GM21723 (cell line): ENCODE data around the gene SOBP.

Experiments used
- ATAC-seq: cut with Tn5 transposase; IDR thresholded peaks from one replicate; pipeline ENCODE4 v1.9.1; 2021; ENCODE audit warnings: mild to moderate bottlenecking, moderate library complexity; ENCODE audit not compliant: unreplicated experiment

Gene SOBP

GRCh38 chr6:107674995-107675738, 185.2 kb downstream of the SOBP start:
- peak; percentile 90 for ATAC-seq

DNA sequence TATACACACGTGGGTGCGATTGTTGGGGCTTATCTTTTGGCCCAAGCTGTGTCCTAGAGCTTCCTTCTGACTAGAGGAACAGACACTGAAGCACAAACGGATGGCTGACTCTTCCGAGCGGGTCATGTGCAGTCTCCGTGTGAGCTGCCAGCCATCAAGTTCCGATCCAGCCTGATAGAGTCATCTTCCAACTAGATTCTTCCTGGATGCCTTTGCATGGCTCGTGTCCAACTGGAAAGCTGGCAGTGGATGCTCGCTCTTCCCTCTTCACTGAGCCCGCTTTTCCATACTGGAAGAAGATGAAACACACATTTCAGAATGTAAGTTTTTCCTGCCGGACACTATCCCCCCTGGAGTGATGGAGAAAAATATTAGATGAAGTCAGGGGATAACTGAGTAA, 186.1 kb downstream of the SOBP start:
- no peak for ATAC-seq

- no peak for ATAC-seq
Measured at GRCh38 chr6:107677399-107677798, 187.5 kb downstream of the SOBP start.

DNA sequence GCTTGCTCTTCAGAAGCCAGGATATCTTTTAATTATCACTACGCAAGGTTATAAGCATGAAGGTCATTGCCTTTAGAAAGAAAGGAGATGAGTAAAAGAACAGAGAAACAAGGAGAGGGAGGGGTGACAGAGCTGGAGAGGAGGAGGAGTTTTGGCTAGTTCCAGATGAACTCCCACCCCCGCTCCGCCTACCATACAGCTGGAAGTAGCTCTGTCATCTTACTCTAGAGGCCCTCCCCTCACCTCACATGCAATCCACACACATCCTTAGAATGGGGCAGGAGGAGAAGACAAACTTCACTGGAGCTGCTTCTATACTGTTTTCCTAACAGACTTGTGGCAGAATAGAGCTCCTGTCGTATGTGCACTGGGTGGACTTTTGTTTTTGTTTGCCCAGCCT, 189.5 kb downstream of the SOBP start:
- ATAC-seq = no peak

GRCh38 chr6:107682721-107683120, 192.8 kb downstream of the SOBP start:
- ATAC-seq = no peak

DNA sequence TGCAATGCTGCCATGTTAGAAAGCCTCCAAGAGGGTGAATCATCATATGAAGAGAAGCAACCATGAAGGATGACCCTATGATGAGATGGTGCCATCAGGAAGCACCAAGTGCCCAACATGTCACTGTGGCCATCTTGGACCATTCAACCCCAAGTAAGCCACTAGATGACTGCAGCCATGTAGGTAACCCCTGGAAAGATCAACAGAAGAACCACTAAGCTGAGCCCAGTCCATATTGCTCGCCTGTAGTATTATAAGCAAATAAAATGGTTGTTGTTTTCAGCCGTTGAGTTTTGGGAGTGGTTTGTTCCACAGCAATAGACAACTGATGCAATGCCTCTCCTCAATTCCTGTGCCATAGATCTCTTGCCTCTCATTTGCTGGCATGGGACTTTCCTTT, 193.3 kb downstream of the SOBP start:
- no peak for ATAC-seq

- ATAC-seq = no peak
Measured at GRCh38 chr6:107684996-107685395, 195.1 kb downstream of the SOBP start.

- no peak for ATAC-seq
Measured at GRCh38 chr6:107689190-107689589, 199.3 kb downstream of the SOBP start.

DNA sequence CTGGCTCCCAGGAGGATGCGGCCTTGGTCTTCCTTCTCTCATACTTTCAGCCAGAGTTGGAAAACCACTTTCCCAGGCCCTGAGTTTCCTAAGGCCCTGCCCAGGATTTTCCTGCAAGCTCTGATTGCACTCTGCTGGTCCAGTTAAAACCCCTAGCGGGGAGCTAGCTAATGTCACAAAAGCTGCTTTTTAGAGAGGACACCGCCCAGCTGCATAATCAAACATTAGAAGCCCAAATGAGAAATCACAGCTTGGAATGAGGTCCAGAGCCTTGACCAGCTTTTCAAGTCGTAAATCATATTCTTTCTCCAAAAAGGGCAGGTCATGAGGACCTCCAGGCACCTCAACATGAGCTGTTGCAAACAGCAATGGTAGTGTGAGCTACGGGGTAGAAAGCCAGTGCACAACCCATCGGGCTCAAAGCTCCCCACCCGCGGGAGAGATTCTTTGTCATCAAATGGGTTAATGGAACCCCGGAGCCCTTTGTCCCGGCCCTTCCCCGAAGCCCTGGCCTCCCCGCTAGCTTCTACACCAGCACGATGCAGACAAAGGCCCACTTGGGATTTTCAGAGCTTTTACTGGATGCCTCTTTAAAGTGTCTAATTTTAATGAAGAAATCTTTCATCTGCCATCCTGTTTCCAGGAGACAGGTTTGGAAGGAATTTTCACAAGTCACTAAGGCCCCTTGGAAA, 200.2 kb downstream of the SOBP start:
- ATAC-seq = no peak

DNA sequence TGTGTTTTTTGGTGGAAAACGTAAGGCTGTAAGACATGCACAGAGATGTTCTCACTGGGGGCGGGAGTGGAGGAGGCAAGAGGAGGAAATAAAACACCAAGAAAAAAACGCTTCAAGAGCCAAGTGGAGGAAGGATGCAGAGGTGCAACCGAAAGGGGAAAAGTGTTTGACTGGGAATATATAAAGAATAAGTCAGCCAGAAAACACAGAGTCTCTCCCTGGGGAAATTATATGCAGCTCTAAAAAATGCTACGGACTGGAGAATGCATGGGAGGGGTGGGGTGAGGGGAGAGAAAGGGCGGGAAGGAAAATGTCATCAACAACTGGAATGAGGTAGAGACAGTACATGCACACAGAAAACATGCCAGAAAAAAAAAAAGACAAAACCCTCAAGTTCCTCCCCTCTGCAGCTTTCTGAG, 200.7 kb downstream of the SOBP start:
- ATAC-seq = no peak

GRCh38 chr6:107691062-107691751, 201.3 kb downstream of the SOBP start:
- no peak for ATAC-seq

DNA sequence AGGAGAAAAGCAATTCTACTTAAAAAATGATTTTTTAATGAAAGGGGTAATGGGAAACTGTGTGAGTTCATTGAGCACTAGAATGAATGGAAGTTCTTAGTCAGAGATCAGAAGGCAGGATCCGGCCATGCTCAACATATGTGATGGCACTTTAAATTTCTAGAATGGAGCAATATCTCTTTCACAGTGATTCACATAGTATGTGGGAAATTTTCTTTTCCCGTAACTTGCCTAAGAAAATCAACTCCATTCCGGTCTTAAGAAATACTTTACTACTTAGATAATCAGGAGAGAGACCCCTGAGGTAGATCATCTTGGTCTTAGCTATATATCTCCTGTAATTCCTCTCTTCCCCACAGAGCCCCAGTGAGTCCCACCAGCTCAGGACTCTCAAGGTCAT, 202.4 kb downstream of the SOBP start:
- no peak for ATAC-seq

GRCh38 chr6:107695061-107695720, 205.3 kb downstream of the SOBP start:
- ATAC-seq = no peak

DNA sequence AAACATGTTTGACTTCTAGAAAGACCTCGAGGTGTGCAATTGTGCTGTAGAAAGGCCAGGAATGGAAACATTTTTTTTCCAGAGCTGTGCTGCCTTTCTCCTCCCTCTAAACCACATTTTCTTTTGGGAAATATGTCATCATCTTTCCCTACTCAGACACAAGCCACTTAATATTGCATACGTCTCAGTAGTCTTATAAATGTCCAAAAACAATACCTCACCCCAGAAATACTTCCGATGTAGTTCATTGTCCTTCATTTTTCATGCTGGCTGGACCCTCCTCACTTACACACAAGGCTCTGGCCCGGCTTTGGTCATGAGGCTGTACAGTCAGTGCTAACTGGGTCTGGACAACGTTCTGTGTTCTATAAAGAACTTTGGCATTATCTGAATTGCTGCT, 207.8 kb downstream of the SOBP start:
- no peak for ATAC-seq

DNA sequence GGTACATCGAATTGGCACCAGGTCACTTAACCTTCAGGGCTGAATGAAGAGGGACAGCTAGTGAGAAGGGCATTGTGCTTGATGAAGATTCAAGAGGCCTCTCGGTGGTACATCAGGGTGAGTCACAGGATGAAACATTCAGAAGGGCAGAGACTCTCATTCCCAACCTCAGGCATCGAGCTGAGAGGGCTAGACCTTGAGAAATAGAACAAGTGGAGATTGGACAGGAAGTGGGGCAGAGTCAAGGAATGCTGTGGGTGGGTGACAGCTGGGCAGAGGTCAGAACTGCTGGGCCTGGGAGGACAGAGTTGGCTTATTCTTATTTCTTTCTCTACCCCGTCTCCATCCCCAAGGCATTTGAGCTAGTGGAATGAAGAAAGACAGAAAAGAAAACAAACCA, 208.2 kb downstream of the SOBP start:
- no peak for ATAC-seq

- ATAC-seq = no peak
Measured at GRCh38 chr6:107699254-107699653, 209.3 kb downstream of the SOBP start.

- no peak for ATAC-seq
Measured at GRCh38 chr6:107699697-107700325, 209.9 kb downstream of the SOBP start.

DNA sequence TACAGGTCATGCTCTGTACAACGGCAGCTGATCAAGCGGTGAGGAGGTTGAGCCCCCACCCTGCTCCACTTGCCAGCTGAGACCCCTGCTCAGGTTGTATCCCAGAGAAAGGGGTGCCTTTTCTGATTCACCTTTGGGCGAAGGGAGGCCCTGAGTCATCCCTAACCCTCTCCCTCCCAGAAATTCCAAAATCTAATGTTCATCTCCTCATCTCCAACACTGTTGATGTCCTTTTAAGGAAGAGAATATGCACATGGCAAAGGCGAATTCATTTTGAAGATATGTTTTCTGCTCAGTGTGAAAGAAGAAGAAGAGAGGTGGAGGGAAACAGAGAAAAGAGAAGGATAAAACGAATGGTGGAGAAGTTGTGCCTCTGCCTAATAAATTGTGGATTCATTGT, 213.7 kb downstream of the SOBP start:
- ATAC-seq = no peak

GRCh38 chr6:107704347-107705013, 214.6 kb downstream of the SOBP start:
- ATAC-seq = no peak

DNA sequence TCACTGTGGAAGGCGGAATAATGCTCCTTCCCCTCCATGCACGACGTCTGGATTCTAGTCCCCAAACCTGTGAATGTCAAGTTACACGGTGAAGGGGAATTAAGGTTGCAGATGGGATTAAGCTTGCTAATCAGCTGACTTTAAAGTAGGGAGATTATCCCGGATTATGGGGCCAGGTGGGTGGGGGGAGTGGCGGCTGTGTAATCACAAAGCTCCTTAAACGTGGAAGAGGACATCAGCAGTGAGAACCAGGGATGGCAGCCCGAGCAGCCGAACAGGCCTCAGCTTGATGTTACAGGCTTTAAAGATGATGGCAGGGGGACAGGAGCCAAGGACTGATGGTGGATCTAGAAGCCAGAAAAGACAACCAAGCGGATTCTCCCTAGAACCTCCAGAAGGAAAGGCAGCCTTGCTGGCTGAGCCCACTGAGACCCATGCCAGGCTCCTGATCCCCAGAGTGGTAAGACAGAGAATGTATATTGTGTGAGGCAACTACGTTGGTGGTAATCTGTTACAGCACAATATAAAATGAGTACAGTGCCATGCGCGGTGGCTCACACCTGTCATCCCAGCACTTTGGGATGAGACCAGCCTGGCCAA, 216.7 kb downstream of the SOBP start:
- ATAC-seq = no peak
